DLD1 (cell line): ENCODE results near the gene ST3GAL3.
"Not testable (repeated sequence)": the region's sequence is repeated elsewhere in the genome, so short reads cannot be mapped to it uniquely, and the experiment has no call there.

Experiments
- in situ Hi-C: cut with HindIII; loops from 2 replicates; pipeline ENCODE4 v1.10.0; 2017; ENCODE audit warnings: low sequenced_read_pairs

The ST3GAL3 gene

GRCh38 chr1:43753422-43753821 is 46.1 kb downstream of the ST3GAL3 start:
- in situ Hi-C loops: no loop called here

- in situ Hi-C loops: no loop called here
Measured at GRCh38 chr1:43754892-43755291, 47.6 kb downstream of the ST3GAL3 start.

DNA sequence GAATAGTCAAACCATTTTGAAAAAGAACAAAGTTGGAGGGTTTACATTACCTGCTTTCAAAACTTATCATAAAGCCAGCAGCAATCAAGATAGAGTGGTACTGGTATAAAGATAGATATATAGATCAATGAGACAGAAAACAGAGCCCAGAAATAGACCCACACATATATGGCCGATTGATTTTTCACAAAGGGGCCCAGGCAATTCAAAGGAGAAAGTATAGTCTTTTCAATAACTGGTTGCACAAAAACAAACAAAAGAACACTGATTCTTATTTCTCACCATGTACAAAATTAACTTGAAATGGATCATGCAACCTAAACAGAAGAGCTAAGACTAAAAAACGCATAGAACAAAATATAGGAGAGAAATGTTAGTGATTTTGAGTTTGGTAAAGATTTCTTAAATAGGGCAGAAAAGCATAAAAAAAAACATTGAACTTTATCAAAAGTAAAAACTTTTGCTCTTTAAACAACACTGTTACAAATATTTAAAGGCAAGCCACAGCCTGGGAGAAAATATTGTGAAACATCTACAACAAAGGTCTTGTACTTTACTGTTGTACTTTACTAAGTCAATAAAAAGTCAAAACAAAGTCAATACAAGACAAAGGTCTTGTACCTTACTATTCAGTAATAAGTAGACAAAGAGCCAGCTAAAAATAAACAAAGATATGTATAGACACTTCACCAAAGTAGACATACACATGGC is 50.2 kb downstream of the ST3GAL3 start:
- in situ Hi-C loops: no loop called here

- in situ Hi-C loops: loop anchor here (5.0 to 10.0 kb wide), 4 partner anchors 76 to 284 kb away; no protein-coding TSS in a partner anchor
Measured at GRCh38 chr1:43760745-43761317, 53.5 kb downstream of the ST3GAL3 start.

DNA sequence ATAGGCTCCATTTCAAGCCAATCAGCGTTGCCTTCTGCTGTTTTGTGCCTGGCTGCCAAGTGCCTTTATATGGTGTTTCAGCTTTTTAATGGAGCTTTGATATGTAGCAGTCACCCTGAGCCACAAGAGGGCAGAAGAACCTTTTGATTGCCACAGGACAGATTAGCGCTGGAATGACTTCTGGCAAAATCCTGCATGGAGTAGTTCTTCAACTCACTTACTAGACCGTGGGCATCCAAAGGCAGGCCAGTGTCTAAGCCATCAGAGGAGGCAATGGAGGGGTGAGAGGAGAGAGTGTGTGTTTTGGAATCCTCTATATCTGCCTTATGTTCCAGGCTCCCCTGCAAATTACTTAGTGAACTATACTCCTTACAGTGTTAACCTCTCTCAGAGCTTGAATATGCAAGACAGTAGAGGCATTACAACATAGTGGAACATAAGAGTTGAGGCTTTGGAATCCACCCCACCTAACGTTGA is 56.2 kb downstream of the ST3GAL3 start:
- in situ Hi-C loops: loop anchor here (5.0 to 10.0 kb wide), 4 partner anchors 74 to 281 kb away; no protein-coding TSS in a partner anchor

- in situ Hi-C loops: loop anchor here (5.0 to 10.0 kb wide), 4 partner anchors 73 to 280 kb away; no protein-coding TSS in a partner anchor
Measured at GRCh38 chr1:43764581-43764980, 57.2 kb downstream of the ST3GAL3 start.

DNA sequence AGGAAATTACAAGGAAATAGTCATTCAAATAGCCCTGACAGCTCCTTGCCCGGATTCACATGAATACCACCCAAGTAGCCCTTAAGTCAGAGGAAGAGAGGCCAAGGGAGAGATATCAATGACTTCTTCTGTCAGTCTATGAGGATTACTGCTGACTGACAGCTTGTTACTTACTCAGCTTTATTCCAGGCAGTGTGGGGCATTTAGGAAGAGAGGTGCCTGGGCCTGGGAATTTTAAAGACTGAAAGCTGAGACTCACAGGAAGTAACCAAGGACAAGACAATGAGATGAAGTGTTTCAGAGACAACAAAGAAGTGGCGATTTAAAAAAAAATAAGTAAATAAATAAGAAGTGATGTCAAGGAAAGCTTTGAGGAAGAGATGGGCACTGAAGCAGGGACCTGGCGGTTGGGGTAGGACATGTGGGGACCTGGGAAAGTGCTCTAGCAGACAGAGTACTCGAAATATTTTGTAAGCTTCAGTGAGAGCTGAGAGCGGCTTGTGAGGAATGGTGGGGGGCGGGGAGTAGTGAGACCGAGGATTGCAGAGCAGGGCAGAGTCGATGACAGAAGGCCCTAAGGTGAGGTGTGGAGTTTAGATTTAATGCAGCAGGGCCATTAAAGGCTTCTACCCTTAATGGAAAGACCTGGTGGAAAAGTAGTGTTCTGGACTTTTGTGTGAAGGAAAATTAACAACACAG is 58.9 kb downstream of the ST3GAL3 start:
- in situ Hi-C loops: loop anchor here (5.0 to 10.0 kb wide), 2 partner anchors 206 to 279 kb away; partner anchors contain the start of genes ATP6V0B and DPH2

GRCh38 chr1:43766818-43767525 is 59.6 kb downstream of the ST3GAL3 start:
- in situ Hi-C loops: loop anchor here (5.0 to 10.0 kb wide), 2 partner anchors 205 to 278 kb away; partner anchors contain the start of genes ATP6V0B and DPH2

DNA sequence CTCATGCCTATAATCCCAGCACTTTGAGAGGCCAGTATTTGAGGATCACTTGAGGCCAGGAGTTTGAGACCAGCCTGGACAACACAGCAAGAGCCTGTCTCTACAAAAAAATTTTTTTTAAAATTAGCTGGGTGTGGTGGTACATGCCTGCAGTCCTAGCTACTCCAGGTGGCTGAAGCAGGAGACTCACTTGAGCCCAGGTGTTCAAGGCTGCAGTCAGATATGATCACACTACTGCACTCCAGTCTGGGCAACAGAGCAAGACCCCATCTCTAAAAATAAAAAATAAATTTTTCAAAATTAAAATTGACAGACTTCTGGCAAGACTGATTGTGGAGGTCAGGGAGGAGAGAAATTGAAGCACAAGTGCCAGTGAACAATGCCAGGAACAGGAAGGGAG is 60.8 kb downstream of the ST3GAL3 start:
- in situ Hi-C loops: loop anchor here (5.0 to 10.0 kb wide), 2 partner anchors 204 to 277 kb away; partner anchors contain the start of genes ATP6V0B and DPH2

- in situ Hi-C loops: loop anchor here (5.0 to 10.0 kb wide), 2 partner anchors 203 to 275 kb away; partner anchors contain the start of genes ATP6V0B and DPH2
Measured at GRCh38 chr1:43769350-43769908, 62.1 kb downstream of the ST3GAL3 start.

GRCh38 chr1:43770111-43770510 is 62.8 kb downstream of the ST3GAL3 start:
- in situ Hi-C loops: no loop called here

DNA sequence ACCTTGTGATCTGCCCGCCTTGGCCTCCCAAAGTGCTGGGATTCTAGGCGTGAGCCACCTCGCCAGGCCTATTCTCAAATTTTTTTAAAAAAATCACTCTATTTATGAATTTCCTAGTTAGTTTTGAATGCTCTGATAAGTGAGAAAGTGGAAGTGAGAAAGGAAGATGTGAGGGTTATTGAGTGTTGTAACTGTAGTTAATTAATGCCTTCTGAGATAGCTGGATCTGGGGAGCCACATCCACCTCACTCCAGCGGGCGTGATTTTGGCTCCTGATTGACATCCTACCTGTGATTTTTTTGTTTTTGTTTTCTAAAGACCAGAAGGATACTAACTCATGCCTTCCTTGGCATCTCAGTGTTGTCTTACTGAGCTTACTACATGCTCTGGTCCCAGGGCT is 65.6 kb downstream of the ST3GAL3 start:
- in situ Hi-C loops: no loop called here

DNA sequence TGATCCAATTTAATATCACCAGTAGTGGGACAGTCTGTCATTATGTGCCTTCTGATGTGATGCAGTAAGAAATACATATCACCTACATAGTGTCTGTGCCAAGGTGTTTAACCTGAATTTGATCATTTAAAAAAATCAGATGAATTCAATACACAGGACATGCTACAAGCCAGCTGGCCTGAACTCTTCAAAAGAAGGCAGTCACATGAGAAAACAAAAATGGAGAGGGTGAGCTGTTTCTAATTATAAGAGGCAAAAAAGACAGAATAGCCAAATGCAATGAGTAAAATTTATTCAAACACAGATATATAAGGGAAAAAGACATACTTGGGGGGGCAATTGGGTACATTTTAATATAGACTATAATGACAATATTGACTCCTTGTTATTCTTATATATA is 66.5 kb downstream of the ST3GAL3 start:
- in situ Hi-C loops: no loop called here

DNA sequence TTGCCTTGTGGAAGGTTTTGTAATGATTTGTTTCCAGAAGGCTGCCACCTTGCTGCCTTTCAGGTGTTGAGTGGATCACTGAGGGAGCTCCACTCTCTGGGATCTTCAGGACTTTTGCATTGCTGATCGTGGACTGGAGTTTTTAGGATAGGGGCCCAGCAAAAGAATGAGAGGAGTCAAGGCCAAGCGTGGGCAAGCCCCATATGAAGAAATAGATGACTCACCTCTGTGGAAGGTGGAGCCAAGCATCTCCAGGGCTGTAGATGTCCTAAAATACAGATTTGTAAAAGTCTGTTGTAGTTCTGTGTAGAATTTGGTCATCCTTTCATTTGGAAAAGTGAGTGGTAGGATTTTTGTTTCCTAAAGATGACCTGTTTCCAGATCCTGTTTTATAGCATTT is 67.0 kb downstream of the ST3GAL3 start:
- in situ Hi-C loops: no loop called here

GRCh38 chr1:43776043-43776761 is 68.9 kb downstream of the ST3GAL3 start:
- in situ Hi-C loops: no loop called here

DNA sequence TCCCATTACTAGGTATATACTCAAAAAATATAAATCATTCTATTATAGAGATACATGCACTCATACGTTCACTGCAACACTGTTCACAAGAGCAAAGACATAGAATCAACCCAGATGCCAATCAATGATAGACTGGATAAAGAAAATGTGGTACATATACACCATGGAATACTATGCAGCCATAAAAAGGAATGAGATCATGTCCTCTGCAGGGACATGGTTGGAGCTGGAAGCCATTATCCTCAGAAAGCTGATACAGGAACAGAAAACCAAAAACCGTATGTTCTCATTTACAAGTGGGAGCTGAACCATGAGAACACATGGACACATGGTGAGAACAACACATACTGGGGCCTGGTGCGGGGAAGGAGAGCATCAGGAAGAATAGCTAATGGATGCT is 70.6 kb downstream of the ST3GAL3 start:
- in situ Hi-C loops: not testable (repeated sequence)

GRCh38 chr1:43779266-43779665 is 71.9 kb downstream of the ST3GAL3 start:
- in situ Hi-C loops: no loop called here

- in situ Hi-C loops: no loop called here
Measured at GRCh38 chr1:43779805-43780403, 72.6 kb downstream of the ST3GAL3 start.

DNA sequence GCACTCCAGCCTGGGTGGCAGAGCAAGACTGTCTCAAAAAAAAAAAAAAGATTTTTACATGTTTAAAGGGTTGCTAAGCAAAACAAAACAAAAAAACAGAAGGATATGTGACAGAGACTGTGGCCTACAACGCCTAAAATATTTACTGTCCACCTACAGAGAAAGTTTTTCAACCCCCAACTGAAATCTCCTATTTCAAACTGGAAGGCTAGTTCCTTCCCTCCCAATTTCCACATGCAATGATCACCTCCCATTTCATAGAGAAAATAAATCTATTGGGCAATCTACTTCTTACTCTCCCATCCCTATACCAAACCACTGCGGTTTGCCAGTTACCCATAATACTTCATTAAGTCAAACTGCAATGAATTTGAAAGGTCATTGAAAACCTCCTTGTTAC is 74.2 kb downstream of the ST3GAL3 start:
- in situ Hi-C loops: no loop called here
